Activated CD4-positive, alpha-beta T cell treated with anti-CD3 and anti-CD28 coated beads, Interleukin-2, Interleukin-6, amounts not matched to agents 100 ng/mL and 50 ng/mL, durations not matched to agents 16 hours and 8 hours (primary cell): ENCODE data around the gene ANKK1.

Experiments
- DNase-seq: peaks from one replicate; pipeline ENCODE4 v3.0.0-alpha.2; 2020

Gene ANKK1

DNA sequence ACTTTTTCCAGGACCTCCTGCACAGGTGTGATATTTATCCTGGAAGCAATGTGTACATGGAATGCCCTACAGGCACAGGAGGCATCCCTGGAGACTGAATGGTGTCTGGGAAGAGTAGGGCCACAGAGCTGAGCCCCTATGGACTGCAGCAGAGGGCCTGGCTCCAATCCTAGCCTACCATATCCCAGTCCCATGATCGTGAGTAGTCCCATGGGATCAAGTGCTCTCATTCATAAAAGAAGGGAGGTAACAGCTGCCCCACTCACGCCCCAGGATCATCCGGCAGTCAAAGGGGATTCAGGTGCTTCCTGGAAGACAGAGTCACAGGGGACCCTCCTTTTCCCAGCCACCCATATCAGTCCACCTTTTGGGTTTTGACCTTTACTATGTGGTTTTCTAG is 24.0 kb downstream of the ANKK1 start:
- no peak for DNase-seq

DNA sequence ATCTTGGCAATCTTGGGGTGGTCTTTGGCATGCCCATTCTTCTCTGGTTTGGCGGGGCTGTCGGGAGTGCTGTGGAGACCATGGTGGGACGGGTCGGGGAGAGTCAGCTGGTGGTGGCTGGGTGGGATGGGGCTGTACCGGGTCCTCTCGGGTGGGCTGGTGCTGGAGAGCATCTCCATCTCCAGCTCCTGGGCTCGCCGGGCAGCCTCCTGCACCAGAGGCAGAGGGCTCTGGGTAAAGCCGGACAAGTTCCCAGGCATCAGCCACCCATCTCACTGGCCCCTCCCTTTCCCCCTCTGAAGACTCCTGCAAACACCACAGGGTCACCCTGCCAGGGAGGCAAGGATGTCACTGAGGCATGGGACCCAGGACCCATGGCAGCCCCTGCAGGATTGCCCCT is 25.1 kb downstream of the ANKK1 start:
- DNase-seq: no peak

DNA sequence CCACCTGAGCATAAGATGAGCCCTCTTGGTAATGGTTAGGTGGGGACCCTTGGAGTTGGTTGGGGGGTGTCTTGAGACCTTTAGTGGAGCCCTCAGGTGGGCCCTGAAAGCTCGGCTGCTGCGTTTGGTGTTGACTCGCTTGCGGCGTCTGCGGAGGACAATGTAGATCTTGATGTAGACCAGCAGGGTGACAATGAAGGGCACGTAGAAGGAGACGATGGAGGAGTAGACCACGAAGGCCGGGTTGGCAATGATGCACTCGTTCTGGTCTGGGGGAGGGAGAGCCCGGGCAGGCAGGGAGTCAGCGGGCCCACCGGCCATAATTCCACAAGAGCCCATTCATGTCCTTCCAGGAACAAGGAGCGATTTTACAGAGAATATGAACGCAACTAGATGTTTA is 27.8 kb downstream of the ANKK1 start:
- no peak for DNase-seq

DNA sequence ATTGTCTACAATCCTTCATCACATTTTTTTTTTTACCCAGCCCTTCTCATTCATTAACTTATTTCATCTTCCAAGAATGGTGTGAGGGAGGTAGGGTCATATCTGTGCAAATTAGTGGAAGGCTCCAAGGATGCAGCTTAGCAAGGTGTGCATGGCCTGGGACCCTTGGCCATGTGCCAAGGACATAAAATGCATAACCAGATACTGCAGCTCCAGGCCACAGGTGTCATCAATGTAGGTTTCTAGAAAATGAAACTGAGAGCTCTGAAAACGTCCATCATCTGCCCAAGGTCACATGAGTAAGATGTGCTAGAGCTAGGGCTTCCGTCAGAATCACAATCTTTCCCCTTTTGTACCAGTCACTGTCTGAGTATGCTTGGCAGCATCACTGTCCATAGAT is 29.8 kb downstream of the ANKK1 start:
- DNase-seq: peak; percentile 11

DNA sequence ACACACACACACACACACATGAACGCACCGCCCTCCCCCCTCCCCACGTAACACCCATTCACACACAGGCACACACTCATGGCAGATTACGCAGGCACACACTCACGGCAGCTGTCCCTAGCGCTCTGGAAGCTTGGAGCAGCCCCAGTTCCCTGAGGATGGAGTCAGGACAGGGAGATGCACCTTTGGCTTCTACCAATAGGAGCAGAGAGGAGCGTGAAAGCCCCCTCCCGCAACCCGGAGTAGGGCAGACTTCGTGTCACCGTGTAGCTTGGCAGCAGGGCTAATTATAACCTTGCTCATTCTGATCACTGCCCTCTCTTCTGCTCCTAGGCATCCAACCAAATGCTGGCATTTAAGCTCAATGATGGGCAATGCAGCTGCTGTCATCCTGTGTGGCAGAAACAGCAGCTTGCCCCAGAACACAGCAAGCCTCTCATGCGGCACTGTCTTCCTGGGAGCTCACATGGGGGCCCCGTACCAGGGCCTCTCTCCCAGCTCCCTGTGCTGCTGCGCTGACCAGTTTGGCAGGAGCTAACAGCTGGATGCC is 31.9 kb downstream of the ANKK1 start:
- DNase-seq: no peak

DNA sequence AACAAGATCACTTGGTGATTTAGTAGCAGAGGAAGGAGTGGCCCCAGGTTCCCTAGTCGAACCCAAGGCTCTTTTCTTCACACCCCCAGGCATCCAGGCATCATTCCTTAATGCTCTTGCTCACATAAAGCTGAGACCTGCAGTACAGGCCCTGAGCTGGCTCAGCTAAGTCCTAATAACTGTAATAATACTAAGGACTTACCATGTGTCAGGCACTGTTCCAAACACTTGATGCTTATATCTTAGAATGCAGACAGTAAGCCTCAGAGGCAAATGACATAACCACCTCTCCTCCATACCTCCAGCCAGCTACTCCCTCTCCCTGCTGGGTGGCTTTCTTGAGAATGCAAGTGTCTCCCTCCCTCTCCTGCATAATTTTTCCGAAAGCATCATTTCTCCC is 33.2 kb downstream of the ANKK1 start:
- no peak for DNase-seq

DNA sequence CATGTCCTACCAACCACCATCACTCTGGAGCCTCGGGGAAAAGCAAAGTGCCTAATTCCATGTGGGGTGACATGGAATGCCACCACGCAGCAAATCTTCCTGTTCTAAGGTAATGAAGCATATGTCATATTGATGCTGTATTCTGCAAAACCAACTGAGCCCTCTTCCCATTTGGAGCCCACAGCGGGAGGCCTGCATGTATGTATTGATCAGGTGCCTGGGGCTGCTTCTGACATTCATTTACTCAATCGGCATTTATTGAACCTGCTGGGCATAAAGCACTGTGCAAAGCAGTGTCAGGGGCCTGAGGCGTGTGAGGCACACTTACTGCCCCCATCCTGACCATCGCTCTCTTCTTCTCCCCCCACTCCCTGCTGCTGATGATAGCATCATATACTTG is 39.1 kb downstream of the ANKK1 start:
- no peak for DNase-seq

DNA sequence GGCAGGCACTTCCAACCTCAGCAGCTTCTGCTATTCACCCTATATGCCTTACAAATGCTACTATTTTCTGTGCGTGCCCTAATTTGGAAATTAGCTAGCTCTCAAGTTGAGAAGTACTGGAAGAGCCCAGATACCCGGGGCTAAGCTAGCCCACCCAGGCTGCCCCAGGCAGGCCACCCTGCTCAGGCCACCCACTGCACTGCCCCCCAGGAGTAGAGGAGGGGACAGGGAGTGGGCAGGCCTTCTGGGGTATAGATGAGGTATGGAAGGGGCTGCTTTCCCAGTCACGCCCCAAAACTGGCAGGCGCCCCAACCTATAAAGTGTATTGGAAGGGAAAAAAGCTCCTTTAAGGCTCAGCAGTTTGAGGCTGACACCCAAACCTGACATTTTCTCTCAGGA is 44.2 kb downstream of the ANKK1 start:
- no peak for DNase-seq

DNA sequence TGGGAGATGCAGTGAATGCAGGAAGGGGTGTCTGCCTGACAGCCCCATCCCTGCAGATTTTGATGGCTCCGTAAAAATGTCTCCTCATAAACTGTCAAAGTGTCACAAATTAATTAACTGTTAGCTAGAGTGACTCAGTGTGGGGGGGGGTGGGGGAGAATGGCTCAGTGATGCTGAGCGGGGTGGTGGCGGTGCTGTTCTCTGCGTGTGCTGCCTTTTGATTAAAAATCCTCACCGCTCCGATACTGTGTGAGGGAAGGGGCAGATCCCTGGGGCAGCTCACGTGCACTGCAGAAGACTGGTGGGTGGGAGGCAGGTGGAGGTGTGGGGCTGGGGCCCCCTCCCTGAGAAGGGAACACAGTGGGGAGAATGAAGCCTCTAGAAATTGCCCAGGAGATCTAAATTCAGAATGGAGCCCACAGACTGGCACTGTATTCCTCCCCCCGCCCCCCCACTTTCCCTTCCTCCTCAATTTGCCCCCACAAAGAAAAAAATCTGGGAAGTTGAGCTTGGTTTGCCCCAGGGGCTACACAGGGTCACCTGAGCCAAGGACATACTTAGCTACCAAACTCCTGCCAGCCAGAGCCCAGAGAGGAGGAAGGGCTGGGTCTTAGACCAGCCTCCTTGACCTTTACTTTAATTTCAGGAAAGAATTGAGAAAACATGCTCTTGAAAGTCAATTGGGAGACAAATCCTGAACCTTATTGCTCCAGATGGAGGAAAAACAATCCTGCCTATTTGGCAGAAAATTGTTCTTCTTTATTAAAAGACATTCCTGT is 47.8 kb downstream of the ANKK1 start:
- DNase-seq: no peak

DNA sequence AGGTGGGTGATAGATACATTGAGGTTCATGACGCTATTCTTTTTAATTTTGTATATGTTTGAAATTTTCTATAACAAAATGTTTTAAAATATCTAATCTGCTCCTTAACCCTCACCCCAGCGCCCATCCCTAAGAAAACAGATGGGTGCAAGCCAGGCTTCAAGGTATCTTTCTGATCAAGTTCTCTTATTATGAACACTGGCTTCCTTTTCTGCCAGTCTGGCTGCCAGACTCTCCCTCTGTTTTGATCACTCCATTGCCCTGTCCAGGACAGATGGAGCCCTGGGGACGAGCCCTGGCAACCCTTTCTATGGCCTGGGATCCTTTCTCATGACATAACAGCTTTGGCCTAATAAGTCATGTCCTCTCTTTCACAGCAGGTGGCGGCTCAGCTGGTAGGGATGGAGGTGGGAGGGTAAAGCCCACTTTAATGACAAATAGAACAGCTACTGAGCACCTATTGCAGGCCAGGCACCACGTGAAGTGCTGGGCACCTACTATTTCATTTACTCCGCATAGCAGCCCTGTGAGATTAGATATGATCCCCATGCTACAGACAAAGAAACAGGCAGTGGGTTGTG is 49.2 kb downstream of the ANKK1 start:
- no peak for DNase-seq

DNA sequence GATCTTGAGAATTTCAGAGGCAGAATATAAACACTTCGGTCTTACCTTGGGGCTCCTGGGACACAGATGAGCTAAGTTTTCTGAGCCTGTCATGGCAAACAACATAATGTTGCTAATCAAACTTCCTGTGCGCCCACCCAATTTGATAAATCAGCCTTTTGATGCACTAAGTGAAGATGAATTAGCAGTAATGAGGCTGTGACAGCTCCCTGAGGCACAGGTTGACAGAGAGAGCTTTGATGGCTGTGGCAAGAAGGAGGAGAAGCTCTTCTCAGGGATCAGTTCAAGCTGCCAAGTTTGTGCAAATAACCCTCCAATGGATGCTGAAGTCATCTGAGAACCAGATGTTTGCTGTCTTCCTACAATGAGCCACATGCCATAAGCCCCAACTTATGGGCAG is 53.2 kb downstream of the ANKK1 start:
- DNase-seq: no peak

DNA sequence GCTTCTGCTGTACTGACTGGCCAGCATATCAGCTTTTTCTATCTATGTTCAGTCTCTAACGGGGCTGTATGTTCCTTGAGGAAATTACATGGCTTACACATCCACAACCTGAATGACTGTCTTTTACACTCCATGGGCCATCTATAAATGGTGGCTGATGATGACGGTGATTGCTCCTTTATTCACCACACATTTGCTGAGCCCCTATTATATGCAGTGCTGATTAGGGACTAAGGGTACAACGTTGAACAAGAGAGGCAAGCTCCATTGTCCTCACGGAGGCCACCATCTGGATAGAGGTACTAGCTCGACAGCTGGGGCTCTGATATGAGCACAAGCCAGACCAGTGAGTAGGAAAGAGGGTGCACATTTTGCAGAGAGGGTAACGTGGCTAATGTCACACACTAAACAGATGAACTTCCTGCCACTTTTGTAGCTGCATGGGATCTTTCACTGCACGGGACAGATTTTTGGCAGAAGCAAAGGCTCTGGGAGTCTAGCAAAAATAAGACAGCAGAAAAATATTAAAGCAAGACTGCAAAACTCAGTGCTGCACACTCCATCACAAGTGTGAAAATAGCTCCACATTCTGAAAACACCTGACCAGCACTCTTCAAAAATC is 57.0 kb downstream of the ANKK1 start:
- DNase-seq: no peak

DNA sequence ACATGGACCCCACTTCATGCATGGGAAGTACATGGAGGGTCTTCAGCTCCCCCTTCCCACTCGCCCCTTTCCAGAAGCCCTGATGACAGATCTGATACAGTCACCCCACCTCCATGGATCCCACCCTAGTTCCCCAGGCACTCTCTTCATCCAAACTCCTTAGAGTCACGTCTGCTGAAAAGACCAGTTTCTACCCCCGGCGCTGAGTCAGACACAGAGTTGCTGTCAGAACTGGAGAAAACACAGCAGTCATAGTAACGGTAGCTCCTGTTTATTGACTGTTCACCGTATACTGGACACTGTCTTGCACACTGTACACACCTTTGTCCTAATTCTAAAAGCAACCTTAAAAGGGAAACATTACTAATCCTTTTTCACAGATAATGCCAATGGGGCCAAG is 58.5 kb downstream of the ANKK1 start:
- peak; percentile 85 for DNase-seq

DNA sequence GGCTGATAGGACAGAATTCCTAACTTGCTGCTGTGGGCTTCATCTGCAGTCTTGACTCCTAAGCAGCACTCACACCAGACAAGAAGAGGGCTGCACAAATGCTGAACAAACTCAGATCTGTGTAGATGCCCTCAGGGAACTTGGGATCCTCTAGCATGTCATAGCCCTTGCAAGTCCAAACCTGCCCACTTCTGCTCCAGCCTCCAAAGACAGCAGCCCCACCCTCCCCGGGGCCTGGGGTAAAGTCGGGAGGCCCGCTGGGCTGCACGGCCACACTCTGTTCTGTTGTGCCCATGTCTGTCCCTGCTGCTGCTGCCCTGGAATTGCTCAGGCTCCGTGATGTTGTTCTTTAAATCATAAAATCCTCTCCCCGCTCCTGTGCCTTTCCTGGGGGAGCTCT is 59.4 kb downstream of the ANKK1 start:
- no peak for DNase-seq

DNA sequence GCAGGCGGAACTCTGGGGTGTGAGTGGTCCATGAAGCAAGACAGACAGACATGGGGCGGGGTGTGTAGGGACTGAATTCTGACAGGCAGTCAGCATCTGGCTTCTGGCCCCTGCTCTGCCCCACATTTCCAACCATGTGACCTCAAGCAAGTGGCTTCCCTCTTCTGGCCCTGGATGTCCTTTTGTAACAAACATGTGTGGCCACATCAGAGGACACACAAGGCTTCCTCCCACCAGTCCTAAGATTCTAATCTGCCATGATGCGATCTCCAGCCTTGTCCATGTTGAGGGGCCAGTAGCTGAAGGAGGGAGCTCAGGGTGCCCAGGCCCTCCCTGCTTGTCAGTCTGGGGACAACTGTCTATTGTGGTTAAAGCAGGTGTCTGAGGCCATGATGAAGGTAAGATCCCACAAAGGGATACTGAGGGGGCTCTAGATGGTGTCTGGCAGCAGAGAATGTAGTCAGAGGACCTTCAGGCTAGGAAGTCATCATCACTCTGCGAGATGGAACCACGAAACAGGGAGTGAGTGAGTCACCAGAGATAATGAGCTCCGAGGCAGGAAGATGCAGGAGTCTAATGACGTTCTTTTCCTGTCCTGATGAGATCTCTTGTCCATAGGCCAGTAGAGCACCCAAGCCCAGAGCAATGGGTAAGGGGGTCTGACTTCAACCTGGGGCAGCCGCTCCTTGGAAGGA is 60.2 kb downstream of the ANKK1 start:
- peak; percentile 66 for DNase-seq

DNA sequence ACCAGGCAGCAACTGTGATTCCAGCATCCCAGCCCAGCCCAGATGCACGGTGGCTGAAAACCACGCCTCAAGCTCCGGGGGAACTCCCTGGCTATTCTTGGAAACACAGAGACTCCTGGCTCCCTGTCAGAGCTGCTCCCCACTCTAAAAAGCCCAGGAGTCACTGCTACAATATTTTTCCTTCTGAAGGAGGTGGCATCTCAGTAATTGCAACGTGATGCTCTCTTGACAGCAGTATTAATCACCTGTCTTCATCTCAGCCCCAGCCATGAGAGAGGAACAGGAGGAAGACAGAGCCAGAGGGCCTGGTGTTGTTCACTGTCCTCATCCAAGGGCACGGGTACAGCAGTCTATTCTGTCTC is 60.7 kb downstream of the ANKK1 start:
- DNase-seq: no peak

DNA sequence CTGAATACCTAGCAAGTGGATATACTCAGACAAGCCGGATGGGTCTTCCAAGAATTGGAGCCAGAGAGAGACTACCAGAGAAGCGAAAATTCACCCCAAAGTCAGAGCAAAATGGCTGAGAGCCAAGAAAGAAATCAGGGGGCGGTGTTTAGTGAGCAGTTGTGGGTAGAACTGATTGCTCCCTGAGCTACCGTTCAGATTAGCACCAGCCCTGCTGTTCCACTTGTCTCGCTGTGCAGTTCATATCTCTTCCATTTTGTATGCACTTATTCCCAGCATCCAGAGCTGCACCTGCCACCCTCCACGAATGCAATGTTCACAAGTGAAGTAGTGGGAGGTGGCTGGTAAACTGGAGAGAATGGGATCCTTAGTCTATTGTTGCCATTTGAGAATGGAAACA is 62.2 kb downstream of the ANKK1 start:
- DNase-seq: no peak
